Loucy (cell line): Measurements from ENCODE around the gene RAB3GAP1.

ENCODE experiments used
- EZH2phosphoT487 ChIP-seq: fragments of 200-600 bp; IDR thresholded peaks from 2 replicates; pipeline ENCODE4 v1.6.1; 2018; ENCODE audit warnings: antibody characterized with exemption, mild to moderate bottlenecking, moderate library complexity, borderline replicate concordance
- TF ChIP-seq, protein P1 (sequence below): fragments of 200-600 bp; sonication (generic); conservative IDR thresholded peaks from 2 replicates; pipeline ENCODE4 v1.5.1; 2014; ENCODE audit warnings: mild to moderate bottlenecking, antibody characterized with exemption, low read length

DNA sequence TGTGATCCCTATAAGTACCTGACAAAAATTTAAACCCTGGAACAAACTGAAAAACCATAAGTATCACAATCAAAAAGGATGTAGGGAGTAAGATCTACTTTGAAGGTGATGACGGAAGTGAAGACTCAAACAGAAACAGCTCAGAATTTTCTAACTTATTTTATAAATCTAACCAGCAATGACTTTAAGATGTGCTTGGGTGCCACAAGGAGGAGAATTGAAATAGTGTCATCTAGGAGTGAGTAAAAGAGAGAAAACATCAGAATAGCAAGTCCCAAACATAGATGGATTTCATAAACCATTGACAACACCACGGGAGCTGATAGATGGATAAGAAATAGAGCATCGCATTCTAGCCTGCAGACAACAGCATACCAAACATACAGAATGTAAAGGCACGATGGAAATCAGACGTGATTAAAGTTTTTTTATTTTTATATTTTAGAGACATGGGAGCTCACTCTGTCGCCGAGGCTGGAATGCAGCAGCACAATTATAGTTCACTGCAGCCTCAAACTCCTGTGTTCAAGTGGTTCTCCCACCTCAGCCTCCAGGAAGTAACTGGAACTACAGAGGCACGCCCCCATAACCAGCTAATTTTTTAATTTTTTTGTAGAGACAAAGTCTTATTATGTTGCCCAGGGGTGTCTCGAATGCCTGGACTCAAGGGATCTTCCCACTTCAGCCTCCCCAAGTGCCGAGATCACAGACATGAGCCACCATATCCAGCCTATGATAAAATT lies 41.7 kb upstream of the RAB3GAP1 start:
- TF ChIP-seq, protein P1, sequence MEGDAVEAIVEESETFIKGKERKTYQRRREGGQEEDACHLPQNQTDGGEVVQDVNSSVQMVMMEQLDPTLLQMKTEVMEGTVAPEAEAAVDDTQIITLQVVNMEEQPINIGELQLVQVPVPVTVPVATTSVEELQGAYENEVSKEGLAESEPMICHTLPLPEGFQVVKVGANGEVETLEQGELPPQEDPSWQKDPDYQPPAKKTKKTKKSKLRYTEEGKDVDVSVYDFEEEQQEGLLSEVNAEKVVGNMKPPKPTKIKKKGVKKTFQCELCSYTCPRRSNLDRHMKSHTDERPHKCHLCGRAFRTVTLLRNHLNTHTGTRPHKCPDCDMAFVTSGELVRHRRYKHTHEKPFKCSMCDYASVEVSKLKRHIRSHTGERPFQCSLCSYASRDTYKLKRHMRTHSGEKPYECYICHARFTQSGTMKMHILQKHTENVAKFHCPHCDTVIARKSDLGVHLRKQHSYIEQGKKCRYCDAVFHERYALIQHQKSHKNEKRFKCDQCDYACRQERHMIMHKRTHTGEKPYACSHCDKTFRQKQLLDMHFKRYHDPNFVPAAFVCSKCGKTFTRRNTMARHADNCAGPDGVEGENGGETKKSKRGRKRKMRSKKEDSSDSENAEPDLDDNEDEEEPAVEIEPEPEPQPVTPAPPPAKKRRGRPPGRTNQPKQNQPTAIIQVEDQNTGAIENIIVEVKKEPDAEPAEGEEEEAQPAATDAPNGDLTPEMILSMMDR, result no peak
- no peak for TF ChIP-seq EZH2phosphoT487
